ENCODE data around the gene BFAR.

- TF ChIP-seq EZH2 (IDR thresholded peaks at IDR 0.05; ENCODE audit: borderline replicate concordance) (no peak), CTCF (IDR thresholded peaks at IDR 0.05; ENCODE audit: poor library complexity) (no peak), EZH2phosphoT487 (IDR thresholded peaks at IDR 0.05; ENCODE audit: low read depth, severe bottlenecking, unreplicated experiment) (no peak)
Observed at GRCh38 chr16:14658063-14658462, 25.3 kb downstream of the BFAR start.
